ENCODE data around the gene DLGAP1.

The DLGAP1 gene

GRCh38 chr18:3663870-3664512 is 791.1 kb downstream of the DLGAP1 start (continued):
- no peak for TF ChIP-seq CSRNP3 (CRISPR knock-in tag; IDR thresholded peaks at IDR 0.05)
- TF ChIP-seq ZFP3 (CRISPR knock-in tag; IDR thresholded peaks at IDR 0.05), result no peak
- no peak for TF ChIP-seq TOX (CRISPR knock-in tag; IDR thresholded peaks at IDR 0.05; ENCODE audit: borderline replicate concordance)
- no peak for TF ChIP-seq SNAI2 (CRISPR knock-in tag; IDR thresholded peaks at IDR 0.05)
- TF ChIP-seq PPARA (CRISPR knock-in tag; IDR thresholded peaks at IDR 0.05; ENCODE audit: borderline replicate concordance), result no peak

DNA sequence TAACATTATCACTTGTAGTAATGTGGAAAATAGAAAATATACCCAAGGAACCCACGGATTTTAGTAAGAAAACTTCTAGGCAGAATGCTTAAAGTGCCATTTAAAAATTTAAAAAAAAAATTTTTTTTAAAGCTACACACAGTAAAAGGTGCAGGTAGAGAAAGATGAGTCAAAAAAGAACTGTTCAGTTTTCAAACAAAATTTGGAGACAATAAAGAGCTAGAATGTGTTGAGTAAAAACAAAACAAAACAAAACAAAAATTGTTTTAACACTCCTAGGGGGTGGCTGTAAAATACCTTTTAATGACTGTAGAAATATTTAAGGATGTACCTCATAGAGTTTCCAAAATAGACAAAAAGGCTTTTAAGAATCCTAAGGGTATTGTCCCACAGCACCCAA is 793.1 kb downstream of the DLGAP1 start:
- TF ChIP-seq POU6F1 (CRISPR knock-in tag; IDR thresholded peaks at IDR 0.05; ENCODE audit: borderline replicate concordance, low read depth) (no peak), ESRRG (CRISPR knock-in tag; IDR thresholded peaks at IDR 0.05) (no peak), CREB5 (CRISPR knock-in tag; IDR thresholded peaks at IDR 0.05; ENCODE audit: low read depth) (no peak), TOX (CRISPR knock-in tag; IDR thresholded peaks at IDR 0.05; ENCODE audit: borderline replicate concordance) (no peak), SNAI2 (CRISPR knock-in tag; IDR thresholded peaks at IDR 0.05) (no peak), ZNF565 (CRISPR knock-in tag; conservative IDR thresholded peaks at IDR 0.05; ENCODE audit: low read depth) (no peak), TCF4 (CRISPR knock-in tag; IDR thresholded peaks at IDR 0.05; ENCODE audit: borderline replicate concordance) (no peak), ZFP30 (CRISPR knock-in tag; IDR thresholded peaks at IDR 0.05) (no peak), CSDC2 (CRISPR knock-in tag; IDR thresholded peaks at IDR 0.05) (no peak), GLIS3 (CRISPR knock-in tag; IDR thresholded peaks at IDR 0.05) (no peak), CSRNP3 (CRISPR knock-in tag; IDR thresholded peaks at IDR 0.05) (no peak), ZFP3 (CRISPR knock-in tag; IDR thresholded peaks at IDR 0.05) (no peak), BACH2 (CRISPR knock-in tag; IDR thresholded peaks at IDR 0.05; ENCODE audit: borderline replicate concordance) (no peak), RARB (CRISPR knock-in tag; IDR thresholded peaks at IDR 0.05) (no peak), ZNF70 (CRISPR knock-in tag; IDR thresholded peaks at IDR 0.05) (no peak), OSR1 (CRISPR knock-in tag; IDR thresholded peaks at IDR 0.05) (no peak), ARNTL (CRISPR knock-in tag; IDR thresholded peaks at IDR 0.05; ENCODE audit: borderline replicate concordance, low read depth) (no peak), PPARA (CRISPR knock-in tag; IDR thresholded peaks at IDR 0.05; ENCODE audit: borderline replicate concordance) (no peak)
- TF ChIP-seq, protein P1, sequence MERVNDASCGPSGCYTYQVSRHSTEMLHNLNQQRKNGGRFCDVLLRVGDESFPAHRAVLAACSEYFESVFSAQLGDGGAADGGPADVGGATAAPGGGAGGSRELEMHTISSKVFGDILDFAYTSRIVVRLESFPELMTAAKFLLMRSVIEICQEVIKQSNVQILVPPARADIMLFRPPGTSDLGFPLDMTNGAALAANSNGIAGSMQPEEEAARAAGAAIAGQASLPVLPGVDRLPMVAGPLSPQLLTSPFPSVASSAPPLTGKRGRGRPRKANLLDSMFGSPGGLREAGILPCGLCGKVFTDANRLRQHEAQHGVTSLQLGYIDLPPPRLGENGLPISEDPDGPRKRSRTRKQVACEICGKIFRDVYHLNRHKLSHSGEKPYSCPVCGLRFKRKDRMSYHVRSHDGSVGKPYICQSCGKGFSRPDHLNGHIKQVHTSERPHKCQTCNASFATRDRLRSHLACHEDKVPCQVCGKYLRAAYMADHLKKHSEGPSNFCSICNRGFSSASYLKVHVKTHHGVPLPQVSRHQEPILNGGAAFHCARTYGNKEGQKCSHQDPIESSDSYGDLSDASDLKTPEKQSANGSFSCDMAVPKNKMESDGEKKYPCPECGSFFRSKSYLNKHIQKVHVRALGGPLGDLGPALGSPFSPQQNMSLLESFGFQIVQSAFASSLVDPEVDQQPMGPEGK (CRISPR knock-in tag; IDR thresholded peaks at IDR 0.05; ENCODE audit: borderline replicate concordance), result no peak
- no peak for ATAC-seq

DNA sequence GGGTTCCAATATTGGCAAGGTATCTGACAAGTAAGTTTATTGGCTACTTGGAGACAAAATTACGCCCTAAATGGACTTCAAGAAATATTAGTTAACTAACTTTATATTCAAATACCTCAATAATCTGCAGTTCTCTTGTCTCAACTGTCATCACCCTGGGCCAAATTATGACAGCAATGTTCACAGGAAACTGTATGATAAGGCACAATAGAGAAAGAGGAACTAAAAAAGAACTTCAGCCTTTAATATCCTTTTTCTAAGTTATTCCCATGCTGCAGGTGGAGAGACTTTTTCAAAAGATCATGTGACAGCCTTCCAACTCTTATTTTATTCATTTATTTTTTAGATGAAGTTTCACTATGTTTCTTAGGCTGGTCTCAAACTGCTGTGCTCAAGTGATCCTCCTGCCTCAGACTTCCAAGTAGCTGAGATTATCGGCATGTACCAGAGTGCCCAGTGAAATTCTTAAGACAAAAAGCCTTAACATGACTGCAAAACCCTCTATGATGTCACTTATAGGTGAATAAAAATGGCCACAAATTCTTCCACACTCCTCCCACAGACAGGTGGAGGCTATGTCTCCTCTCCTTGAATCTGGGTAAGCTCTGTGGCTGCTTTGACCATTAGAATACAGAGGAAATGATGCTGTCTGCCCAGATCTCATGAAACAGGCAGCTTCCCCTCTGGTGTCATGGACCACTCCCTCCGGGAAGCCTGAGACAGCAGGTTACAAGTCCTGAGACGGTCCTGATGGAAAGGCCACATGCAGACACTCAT is 794.2 kb downstream of the DLGAP1 start:
- TF ChIP-seq ZNF565 (CRISPR knock-in tag; conservative IDR thresholded peaks at IDR 0.05; ENCODE audit: low read depth) (no peak), ZC3H10 (CRISPR knock-in tag; IDR thresholded peaks at IDR 0.05) (no peak), ZNF8 (CRISPR knock-in tag; IDR thresholded peaks at IDR 0.05) (no peak)

More for the DNA sequence above, 794.2 kb downstream of the DLGAP1 start:
- ATAC-seq, result no peak

Data from SK-N-SH treated with all-trans-retinoic acid at 6 μM for 48 hours (cell line).